AG04450 (cell line): ENCODE measurements around the gene SH3PXD2B. TPM values are rescaled to one million over a fixed set of nuclear protein-coding genes. Genes with fewer than 3 reads are reported as not detected.

ENCODE experiments used
- CTCF ChIA-PET: fragments of 300-600, 350-600 bp; formaldehyde crosslinking; extraction: SDS; loops from one replicate; lab custom pipeline; 2022; ENCODE audit warnings: antibody characterized with exemption, inconsistent platforms; lab: Charles Lee
- POLR2A ChIA-PET: fragments of 350-600 bp; formaldehyde crosslinking; extraction: SDS; loops from one replicate; lab custom pipeline; 2021; ENCODE audit warnings: antibody characterized with exemption, inconsistent platforms; lab: Yijun Ruan, JAX
- DNase-seq: peaks from one replicate; pipeline ENCODE4 v3.0.0-alpha.2; 2011; ENCODE audit warnings: low read depth, low spot score
- H3K27ac ChIP-seq: one replicate; pipeline ENCODE4 v1.5.1; 2012; ENCODE audit warnings: low read depth, low read length, control low read depth
- H3K27me3 ChIP-seq: one replicate; pipeline ENCODE4 v1.6.0; 2012; ENCODE audit warnings: low read length; ENCODE audit not compliant: control insufficient read depth, insufficient read depth
- H3K4me3 ChIP-seq: 2 replicates; pipeline ENCODE4 v1.5.1; 2011; ENCODE audit warnings: mild to moderate bottlenecking, low read depth, low read length, control low read depth
- H3K9me3 ChIP-seq: 2 replicates; pipeline ENCODE4 v1.5.1; 2012; ENCODE audit warnings: low read length; ENCODE audit not compliant: control insufficient read depth, insufficient read depth
- polyA plus RNA-seq: library from polyadenylated mRNA; depleted of rRNA; stranded (reverse); fragments of >200 nt; gene quantifications from 2 replicates; pipeline ENCODE4 v1.2.3, GENCODE V29; 2011
- TF ChIP-seq, protein P1 (sequence below): IDR thresholded peaks from 2 replicates; pipeline ENCODE4 v1.5.1; 2011; ENCODE audit warnings: low read depth, low read length, control low read depth, inconsistent platforms

Gene SH3PXD2B
- polyA plus RNA-seq, 1 experiment: 39.1 TPM

DNA sequence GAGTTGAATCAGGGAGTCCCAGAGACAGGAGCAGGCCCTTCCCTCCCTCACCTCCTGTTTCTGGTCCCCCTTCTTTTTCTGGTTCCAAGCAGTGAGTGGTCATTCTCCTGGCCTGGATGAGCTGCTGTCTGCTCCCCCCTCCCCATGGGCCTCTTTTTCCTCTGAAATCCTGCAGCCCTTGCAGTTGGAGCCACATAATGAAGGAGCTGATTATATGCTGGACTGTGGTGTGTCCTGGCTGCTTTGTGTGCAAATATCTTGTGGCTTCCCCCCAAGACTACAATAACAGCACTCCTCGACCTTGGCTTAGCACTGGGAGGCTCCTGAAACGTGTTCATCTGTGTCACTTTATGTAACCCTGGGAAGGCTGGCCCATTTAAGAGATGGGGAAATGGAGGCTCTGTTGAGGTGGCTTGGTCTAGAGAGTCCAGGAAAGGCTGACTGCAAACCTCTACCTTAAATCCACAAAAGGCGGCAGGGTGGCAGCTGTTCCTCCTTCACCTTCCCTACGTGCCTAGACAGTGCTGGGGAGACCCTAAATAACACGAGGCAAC is 69.2 kb downstream of the SH3PXD2B start:
- Histone ChIP-seq H3K9me3 (no peaks in the 10 kb centered on the region), H3K4me3 (no peak overlapping the region), H3K27ac (no peak overlapping the region), H3K27me3 (no peaks in the 10 kb centered on the region)
- TF ChIP-seq, protein P1, sequence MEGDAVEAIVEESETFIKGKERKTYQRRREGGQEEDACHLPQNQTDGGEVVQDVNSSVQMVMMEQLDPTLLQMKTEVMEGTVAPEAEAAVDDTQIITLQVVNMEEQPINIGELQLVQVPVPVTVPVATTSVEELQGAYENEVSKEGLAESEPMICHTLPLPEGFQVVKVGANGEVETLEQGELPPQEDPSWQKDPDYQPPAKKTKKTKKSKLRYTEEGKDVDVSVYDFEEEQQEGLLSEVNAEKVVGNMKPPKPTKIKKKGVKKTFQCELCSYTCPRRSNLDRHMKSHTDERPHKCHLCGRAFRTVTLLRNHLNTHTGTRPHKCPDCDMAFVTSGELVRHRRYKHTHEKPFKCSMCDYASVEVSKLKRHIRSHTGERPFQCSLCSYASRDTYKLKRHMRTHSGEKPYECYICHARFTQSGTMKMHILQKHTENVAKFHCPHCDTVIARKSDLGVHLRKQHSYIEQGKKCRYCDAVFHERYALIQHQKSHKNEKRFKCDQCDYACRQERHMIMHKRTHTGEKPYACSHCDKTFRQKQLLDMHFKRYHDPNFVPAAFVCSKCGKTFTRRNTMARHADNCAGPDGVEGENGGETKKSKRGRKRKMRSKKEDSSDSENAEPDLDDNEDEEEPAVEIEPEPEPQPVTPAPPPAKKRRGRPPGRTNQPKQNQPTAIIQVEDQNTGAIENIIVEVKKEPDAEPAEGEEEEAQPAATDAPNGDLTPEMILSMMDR: no peak
- no peak for DNase-seq
- ChIA-PET CTCF (no interaction called here), POLR2A (no interaction called here)

DNA sequence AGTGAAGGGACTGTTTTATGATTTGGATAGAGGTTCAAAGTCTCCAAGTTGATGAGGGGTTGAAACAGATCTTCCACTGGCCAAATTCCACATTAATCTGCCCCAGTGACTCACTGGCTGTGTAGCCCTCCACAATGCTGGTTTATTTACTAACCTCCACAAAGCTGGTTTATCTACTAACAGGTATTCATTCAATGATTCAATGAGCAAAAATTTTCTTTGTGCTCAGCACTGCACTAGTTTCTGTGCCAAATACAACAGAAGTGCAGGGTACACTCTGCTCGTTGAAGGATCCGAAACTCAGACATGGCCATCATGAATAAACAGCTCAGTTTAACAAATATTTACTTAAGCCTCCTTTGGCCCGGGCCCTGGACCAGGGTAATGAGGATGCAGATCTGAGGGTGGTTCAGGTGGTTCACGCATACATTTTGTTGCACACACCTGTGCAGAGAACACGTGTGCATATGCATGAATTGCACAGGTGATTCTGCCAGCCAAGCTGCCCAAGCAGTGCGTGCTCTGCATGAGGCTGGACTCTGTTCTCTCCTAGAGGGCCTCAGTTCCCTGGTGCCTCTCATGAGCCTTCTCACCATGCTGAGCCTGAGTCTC is 71.0 kb downstream of the SH3PXD2B start:
- DNase-seq: peak; percentile 48
- CTCF ChIA-PET: interaction anchor here (0.8 kb wide), 1 partner anchor 13 kb away, joined by 3 read pairs; no protein-coding TSS in a partner anchor
- no peaks in the 10 kb centered on the region for H3K9me3 ChIP-seq
- POLR2A ChIA-PET: interaction anchor here (0.7 to 1.2 kb wide), 4 partner anchors 13 to 36 kb away, joined by 3 to 6 read pairs (median 4); no protein-coding TSS in a partner anchor
- no peak overlapping the region for H3K4me3 ChIP-seq
- H3K27ac ChIP-seq: peak overlapping the region; percentile 60
- TF ChIP-seq, protein P1: no peak
- no peaks in the 10 kb centered on the region for H3K27me3 ChIP-seq

DNA sequence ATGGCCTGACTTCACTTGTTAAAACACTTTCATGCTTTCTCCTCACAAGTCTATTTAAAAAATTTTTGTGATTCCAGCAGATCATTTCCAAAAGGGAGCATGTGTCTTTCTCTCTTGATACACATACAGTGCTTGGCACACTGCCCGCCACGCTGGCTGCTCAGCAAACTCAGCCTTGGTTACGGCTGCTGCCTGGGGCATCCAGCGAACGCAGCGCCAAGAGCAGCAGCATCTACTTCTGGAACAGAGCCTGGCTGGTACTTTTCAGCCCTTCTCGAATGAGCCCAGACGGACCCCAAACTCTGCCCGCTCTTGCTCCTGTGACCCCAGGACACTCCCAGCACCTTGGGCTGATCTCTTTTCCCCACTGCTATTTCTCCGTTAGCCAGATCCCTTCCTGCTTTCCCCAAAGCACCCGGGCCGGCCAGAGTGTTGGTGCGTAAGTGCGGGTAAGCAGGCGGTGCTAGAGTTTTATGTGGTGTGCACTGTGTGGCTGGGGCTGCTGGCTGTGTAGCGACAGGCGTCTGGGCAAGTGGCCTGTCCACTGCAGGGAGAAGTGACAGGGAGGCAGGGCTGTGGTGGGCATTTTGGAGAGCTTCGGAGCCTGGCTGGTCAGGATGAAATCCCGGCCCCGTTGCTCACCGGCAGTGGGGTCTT is 73.2 kb downstream of the SH3PXD2B start:
- ChIA-PET CTCF (interaction anchor here (1.3 kb wide), 1 partner anchor 11 kb away, joined by 5 read pairs; no protein-coding TSS in a partner anchor), POLR2A (no interaction called here)
- Histone ChIP-seq H3K27me3 (no peaks in the 10 kb centered on the region), H3K4me3 (no peak overlapping the region), H3K9me3 (no peaks in the 10 kb centered on the region), H3K27ac (peak overlapping the region; percentile 77)
- DNase-seq: peak; percentile 30
- TF ChIP-seq, protein P1: no peak

DNA sequence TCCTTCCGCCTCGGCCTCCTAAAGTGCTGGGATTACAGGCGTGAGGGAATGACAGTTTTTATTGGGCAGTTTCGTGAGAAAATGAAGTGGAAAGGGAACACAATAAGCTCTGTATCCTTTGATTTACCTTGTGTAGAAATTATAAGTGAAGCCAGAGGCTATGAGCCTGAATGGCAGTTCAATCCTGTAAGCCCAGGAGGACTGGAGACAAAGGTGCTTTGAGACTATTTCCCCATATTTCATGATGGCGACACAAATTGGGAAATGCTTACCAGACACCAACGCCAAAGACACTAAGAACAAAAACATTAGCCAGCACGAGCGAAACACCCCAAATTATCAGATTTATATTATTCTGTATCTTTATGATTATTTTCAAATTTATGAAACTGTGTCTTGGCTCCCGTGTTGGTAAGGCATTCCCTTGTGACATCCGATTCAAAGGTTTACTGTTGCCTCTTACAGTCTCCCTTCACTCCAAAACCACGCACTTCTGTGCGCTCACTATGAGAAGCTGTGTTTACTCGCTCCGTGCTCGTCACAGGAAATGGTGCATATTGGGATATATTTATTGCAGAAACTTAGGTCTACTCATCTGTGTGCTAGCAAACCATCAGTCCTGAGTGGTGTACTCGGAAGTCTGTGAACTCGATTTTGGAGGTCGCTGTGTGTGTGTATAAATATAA is 73.9 kb downstream of the SH3PXD2B start:
- no peaks in the 10 kb centered on the region for H3K27me3 ChIP-seq
- no peak overlapping the region for H3K4me3 ChIP-seq
- DNase-seq: no peak
- H3K9me3 ChIP-seq: no peaks in the 10 kb centered on the region
- ChIA-PET POLR2A (interaction anchor here (0.6 to 1.6 kb wide), 2 partner anchors 19 to 33 kb away, joined by 3 read pairs; no protein-coding TSS in a partner anchor), CTCF (interaction anchor here (1.0 kb wide), 1 partner anchor 71 kb away, joined by 3 read pairs; no protein-coding TSS in a partner anchor)
- TF ChIP-seq, protein P1: no peak
- no peak overlapping the region for H3K27ac ChIP-seq
